Neural progenitor cell (in vitro differentiated cells): Measurements from ENCODE around the gene MAP2K7.

ENCODE experiments used
- EZH2 ChIP-seq: fragments of 200-600 bp; sonication (generic); IDR thresholded peaks from 2 replicates; pipeline ENCODE4 v1.6.1; 2017; ENCODE audit warnings: antibody characterized with exemption, mild to moderate bottlenecking, moderate library complexity
- TF ChIP-seq, protein P1 (sequence below): fragments of 200-600 bp; sonication (generic); IDR thresholded peaks from 2 replicates; pipeline ENCODE4 v1.5.1; 2017; ENCODE audit warnings: antibody characterized with exemption, mild to moderate bottlenecking

DNA sequence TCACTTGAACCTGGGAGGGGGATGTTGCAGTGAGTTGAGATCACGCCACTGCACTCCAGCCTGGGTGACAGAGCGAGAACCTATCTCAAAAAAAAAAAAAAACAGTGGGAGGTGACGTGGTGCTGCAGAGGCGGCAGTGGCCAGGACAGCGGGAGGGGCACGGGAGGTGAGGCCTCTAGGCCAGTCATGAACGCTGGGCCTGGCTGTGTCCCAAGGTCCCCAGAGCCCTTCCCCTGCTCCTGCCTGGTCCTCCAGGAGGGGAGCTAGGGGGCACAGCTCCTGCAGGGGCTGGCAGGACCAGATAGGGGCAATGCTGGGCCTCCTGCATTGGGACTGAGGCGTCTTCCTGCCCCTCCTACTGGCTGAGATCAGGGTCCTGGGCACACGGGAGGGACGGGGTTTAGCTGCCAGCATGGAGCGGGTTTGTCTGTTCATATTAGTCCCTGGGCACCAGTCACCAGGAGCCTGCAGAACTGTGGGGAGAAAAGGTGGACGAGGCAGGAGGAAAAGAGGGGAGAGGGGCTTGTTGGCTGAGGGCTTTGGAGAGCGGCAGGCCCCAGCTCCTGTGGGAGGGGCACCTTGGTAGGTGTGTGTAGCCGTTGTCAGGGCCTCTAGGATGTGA, 4.5 kb downstream of the MAP2K7 start:
- TF ChIP-seq, protein P1, sequence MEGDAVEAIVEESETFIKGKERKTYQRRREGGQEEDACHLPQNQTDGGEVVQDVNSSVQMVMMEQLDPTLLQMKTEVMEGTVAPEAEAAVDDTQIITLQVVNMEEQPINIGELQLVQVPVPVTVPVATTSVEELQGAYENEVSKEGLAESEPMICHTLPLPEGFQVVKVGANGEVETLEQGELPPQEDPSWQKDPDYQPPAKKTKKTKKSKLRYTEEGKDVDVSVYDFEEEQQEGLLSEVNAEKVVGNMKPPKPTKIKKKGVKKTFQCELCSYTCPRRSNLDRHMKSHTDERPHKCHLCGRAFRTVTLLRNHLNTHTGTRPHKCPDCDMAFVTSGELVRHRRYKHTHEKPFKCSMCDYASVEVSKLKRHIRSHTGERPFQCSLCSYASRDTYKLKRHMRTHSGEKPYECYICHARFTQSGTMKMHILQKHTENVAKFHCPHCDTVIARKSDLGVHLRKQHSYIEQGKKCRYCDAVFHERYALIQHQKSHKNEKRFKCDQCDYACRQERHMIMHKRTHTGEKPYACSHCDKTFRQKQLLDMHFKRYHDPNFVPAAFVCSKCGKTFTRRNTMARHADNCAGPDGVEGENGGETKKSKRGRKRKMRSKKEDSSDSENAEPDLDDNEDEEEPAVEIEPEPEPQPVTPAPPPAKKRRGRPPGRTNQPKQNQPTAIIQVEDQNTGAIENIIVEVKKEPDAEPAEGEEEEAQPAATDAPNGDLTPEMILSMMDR: no peak
- TF ChIP-seq EZH2: no peak
